8988T (cell line): Measurements from ENCODE around the gene SMIM9.

Experiments used
- DNase-seq: peaks from one replicate; pipeline ENCODE4 v3.0.0; 2011

Gene SMIM9

GRCh38 chrX:154779261-154779660 lies 55.2 kb downstream of the SMIM9 start:
- DNase-seq: no peak

- no peak for DNase-seq
Observed at GRCh38 chrX:154776753-154777152, 57.7 kb downstream of the SMIM9 start.

- DNase-seq: no peak
Observed at GRCh38 chrX:154775419-154776349, 58.8 kb downstream of the SMIM9 start.

- no peak for DNase-seq
Observed at GRCh38 chrX:154774622-154775021, 59.8 kb downstream of the SMIM9 start.
